GM18505 (cell line): ENCODE results near the gene CCNI.

ENCODE experiments used
- ATAC-seq: cut with Tn5 transposase; IDR thresholded peaks from one replicate; pipeline ENCODE4 v1.9.1; 2021; ENCODE audit not compliant: unreplicated experiment
- POLR2A ChIP-seq: IDR thresholded peaks from 4 replicates; pipeline ENCODE4 v1.6.1; 2011; ENCODE audit warnings: borderline replicate concordance; ENCODE audit not compliant: insufficient read depth, insufficient read length; ENCODE audit errors: extremely low read depth

CCNI gene, protein sequence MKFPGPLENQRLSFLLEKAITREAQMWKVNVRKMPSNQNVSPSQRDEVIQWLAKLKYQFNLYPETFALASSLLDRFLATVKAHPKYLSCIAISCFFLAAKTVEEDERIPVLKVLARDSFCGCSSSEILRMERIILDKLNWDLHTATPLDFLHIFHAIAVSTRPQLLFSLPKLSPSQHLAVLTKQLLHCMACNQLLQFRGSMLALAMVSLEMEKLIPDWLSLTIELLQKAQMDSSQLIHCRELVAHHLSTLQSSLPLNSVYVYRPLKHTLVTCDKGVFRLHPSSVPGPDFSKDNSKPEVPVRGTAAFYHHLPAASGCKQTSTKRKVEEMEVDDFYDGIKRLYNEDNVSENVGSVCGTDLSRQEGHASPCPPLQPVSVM

DNA sequence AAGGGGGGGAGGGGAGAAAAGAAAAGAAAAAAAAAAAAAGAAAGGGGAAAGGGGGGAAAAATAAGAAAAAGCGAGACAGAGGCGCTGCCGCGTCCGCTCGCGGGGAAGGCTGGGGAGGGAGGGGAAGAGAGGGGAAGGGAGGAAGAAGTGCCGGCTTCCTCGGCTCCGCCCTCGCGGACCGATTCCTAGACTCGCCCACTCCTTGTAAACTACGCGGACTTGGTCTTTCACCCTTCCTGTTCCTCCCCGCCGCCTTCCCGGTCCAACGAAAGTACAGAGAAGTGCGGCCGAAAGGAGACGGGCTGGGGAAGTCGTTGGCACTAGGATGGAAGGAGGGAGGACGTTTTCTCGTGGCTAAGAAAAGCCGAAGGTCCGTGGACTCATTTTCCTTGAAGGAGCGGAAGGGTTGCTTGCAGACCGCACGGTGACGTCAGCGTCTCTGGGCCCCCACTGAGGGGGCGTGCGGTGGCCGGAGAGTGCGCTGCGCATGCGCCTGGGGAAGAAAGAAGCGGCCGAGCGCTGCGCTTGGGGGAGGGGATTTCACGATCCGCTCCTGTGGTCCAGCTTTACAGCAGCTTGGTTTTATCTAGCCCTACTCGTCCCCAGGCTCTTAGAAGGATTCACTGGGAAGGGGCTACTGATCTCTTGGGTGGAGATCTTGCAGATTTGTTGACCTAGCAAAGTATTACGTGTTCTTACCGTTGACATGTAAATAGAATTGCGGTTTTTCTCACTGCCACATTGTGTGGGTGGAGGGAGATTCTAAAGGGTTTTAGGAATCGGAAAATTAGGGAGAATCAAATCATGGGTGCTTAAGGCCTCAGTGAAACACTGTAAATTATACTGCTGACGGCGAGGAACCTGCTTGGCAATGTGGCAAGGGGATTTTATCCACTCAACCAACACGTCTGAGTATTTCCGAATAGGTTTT, at the start of gene CCNI:
CCNI (minus strand) TSS at position 121 of the 931 bp plus-strand sequence. CDS start 9,627 bp downstream, outside the sequence.
- peak; percentile 90 for TF ChIP-seq POLR2A
- ATAC-seq: peak; percentile 58

DNA sequence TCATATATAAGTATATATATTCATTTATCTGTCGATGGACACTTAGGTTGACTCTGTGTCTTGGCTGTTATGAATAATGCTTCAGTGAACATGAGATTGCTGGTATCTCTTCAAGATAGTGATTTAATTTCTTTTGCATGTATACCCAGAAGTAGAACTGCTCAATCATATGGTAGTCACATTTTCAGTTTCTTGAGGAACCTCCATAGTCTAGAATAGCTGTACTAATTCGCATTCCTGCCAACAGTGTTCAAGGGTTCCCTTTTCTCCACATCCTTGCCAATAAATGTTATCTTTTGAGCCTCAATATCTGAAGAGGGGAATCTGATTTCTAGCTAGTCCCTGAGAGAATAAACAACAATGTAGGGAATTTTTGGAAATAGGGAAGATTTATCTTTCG, 48.8 kb upstream of the CCNI start:
- TF ChIP-seq POLR2A: no peak
- ATAC-seq: no peak

DNA sequence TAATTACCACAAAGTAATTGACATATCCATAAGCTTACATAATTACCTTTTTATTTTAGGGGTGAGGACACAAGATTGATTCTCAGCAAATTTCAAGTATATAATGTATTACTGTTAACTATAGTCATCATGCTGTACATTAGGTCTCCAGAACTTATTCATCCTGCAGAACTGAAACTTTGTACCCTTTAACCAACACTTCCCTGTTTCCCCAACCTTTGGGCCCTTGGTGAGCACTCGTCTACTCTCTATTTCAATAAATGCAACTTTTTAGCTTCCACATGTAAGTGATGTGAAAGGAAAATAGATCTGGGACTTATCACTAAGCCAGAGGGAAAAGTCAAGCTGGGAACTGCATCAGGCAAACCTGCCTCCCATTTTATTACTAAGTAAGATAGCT, 47.6 kb upstream of the CCNI start:
- no peak for ATAC-seq
- no peak for TF ChIP-seq POLR2A

DNA sequence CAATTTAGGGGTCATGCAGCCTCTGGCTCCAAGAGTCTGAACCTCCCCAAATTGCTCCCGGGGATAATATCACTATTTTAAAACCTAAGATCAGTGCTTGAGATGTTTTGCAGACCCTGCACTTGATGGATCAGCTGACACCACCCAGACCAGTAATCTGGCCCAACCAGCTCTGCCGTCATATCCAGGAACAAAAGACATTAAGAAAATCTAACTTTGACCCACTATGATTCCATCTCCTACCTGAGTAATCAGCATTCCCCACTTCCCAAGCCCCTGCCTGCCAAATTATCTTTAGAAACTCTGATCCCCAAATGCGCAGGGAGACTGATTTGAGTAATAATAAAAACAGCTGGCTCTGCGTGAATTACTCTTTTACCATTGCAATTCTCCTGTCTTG, 46.9 kb upstream of the CCNI start:
- TF ChIP-seq POLR2A: no peak
- no peak for ATAC-seq

DNA sequence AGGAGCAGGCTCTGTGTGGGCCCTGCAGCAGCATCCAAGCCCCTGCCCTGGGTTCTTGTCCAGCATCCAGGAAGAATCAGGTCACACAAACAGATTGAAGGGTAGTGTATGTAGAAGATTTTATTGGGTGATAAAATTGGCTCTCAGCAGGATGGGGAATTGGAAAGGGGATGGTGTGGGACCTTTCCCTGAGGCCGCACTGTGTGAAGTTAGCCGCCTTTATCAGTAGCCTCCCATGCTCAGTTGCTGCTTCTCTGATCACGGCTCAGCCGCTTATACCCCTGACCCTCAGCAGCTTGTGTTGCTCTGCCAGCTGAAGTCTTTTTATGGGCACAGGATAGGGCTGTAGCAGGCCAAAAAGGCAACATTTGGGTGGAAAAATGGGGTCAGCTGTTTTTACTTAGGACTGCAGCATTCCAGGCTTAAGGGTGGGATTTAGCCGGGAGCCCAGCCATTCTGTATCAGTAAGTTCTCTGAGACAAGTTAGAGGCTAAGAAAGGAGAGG, 46.0 kb upstream of the CCNI start:
- no peak for ATAC-seq
- TF ChIP-seq POLR2A: no peak

DNA sequence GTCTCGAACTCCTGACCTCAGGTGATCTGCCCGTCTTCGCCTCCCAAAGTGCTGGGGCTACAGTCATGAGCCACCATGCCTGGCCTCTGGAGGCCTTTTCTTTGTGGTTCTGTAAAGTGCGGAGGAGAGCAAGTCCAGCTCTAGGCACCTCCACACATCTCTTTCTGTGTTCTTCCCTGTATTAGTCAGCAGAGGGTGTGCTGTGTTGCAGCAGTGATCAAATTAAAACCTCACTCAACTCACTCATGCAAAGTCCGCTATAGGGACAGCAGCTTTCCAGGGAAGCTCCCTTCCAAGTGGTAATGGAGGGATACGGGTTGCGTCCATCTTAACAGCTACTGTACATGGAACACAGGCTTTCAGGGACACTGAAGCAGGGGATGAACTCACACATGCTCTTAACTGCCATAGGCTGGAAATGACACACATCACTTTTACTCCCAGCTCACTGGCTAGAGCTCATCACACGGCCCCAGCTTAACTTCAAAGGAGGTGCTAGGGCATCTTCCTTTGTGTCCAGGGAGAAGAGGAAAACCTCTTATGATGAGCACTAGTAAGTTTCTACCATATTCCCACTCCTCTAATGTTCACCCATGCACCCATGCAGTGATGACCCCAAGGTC, 45.2 kb upstream of the CCNI start:
- TF ChIP-seq POLR2A: no peak
- ATAC-seq: no peak

DNA sequence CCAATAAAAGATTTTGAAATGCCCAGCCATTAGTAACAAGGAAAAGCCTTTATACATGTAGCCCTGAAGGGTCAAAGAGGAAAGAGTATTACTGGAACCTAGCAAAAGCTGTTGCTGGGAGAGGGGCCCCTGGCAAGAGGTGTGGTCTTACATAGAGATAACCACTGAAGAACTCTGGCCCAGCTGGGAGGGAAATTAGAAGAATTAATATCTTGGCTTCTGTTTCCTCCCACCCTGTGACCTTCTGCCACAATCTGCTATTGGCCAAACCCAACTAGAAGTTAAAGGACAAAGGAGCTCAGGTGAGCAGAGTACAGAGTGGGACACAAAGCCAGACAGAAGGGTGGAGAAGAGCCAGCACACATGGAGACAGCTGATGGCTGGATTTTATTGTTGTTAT, 41.9 kb upstream of the CCNI start:
- TF ChIP-seq POLR2A: no peak
- no peak for ATAC-seq

DNA sequence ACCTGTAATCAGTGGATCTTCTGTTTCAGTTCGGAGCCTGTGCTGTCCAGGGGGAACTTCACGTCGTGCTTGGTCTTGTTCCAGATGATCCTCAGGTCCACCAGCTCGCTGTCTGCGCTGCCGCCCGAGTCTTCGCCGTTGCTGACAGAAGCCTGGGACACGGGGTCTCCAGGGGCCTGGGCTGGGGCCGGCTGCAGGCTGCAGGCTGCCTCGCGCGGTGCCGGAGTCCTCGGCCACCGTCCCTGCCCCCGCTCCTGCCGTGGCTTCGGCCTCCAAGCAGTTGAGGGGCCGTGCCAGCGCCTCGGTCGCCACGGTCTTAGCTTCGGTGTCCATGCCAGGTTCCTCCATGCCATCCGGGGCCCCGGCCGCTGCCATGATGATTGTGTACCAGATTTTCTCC, 37.3 kb upstream of the CCNI start:
- no peak for ATAC-seq
- no peak for TF ChIP-seq POLR2A

DNA sequence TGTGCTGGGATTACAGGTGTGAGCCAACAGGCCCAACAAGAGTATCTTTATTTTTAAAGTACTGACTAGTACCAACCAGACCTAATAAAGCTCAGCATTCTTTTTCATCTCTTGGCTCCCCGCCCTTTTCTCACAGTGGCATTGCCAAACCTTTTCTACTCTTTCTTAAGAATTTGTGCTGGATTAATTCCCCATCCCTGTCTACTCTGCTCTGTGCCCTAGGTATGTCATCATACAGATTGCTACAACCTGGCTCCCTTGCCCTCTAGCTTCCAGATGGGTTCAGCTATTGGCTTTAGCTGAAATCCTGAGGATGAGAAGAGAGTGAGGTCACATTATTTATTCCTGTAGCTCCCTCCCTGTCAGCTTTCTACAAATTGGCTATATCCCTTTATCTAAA, 34.9 kb upstream of the CCNI start:
- ATAC-seq: no peak
- TF ChIP-seq POLR2A: no peak

DNA sequence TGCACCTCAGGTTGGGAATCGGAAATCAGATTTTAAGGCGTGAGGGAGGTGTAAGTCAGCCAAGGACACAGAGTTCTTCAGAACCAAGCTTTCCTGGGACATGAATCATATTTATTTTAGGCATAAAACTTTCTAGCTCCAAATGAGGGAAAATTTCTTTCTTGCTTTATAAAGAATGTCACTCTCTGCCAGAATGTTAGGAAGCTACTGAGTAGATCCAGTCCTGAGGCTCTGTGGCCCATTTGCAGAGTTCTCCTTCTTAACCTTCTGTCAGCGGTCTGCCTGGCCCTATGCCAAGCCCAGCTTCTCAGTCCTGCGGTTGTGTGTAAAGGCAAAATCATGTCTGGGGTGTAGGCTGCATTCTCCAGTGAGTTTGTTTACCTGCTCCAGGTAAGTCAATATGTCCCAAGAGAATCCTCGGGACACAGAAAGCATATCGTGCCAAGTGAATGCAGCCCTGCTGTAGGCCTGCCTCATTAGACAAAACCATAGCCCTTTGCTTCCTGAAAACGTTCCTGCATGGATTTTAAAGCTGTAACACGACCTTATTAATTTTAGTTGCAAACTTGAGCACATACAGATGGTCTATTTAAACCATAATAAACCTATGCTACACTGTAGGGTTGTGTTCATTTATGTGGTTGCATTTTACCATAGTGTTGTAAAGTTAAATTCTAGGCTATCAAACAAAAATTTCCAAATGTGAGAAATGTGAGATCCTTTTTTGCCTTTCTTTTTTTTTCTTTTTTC, 29.2 kb upstream of the CCNI start:
- no peak for ATAC-seq
- no peak for TF ChIP-seq POLR2A

DNA sequence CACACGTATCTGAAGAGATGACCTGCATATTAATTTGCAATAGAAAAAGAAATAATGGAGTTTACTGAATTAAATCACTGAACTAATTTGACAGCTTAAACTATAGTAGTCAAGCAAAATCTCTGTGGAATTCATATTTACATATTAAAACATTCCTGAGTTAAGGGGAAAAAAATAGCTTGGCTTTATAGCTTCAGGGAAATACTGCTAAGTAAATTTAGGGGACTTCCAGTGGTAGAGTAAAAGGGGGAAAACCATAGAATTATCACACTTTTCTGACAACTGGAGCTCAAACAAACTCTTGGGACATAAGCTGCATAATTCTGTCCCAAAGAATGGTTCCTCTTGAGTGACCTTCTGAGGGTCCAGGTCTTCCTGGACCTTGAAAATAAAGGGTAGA, 28.6 kb upstream of the CCNI start:
- ATAC-seq: no peak
- TF ChIP-seq POLR2A: no peak

DNA sequence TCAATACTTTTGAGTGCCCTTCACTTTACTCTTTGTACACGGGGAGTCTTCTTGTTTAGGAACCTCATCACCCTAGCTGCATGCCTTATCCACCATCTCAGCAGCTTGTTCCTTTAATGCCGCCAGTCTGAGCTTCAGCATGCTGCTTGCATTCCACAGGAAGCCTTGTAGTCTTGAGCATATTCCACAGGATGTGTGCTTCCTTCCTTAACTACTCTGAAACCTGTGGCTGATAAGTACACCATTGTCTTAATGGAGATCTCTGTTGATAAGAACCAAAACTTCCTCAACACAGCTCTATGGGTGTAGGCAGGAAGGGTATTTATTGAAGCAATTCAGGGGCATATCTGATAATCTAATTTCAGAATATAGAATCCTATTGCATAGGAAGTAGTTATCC, 24.4 kb upstream of the CCNI start:
- no peak for TF ChIP-seq POLR2A
- ATAC-seq: no peak
